H1 (cell line): ENCODE data around the gene PDIA2.

Source experiments
- CEBPB ChIP-seq: IDR thresholded peaks from 2 replicates; pipeline ENCODE4 v1.6.1; 2012; ENCODE audit warnings: low read depth, low read length
- GTF2F1 ChIP-seq: IDR thresholded peaks from 2 replicates; pipeline ENCODE4 v1.6.1; 2012; ENCODE audit warnings: low read depth, low read length, improper control_type of control experiment, borderline replicate concordance
- POLR2AphosphoS5 ChIP-seq: IDR thresholded peaks from 2 replicates; pipeline ENCODE4 v1.6.1; 2011; ENCODE audit warnings: low read depth, low read length
- POU5F1 ChIP-seq: IDR thresholded peaks from 2 replicates; pipeline ENCODE4 v1.6.1; 2011; ENCODE audit warnings: low read depth, mild to moderate bottlenecking, low read length, moderate library complexity
- TF ChIP-seq, protein P1 (sequence below), 3 experiments: IDR thresholded peaks; 1 replicate in 2 of 3; 2 replicates in 1 of 3; pipeline versions ENCODE4 v1.5.1 to v1.6.1; 2011; ENCODE audit warnings: low read length in 3 of 3, mild to moderate bottlenecking in 3 of 3, inconsistent platforms in 2 of 3, low read depth in 1 of 3, moderate library complexity in 1 of 3; ENCODE audit not compliant: insufficient read depth in 1 of 3; ENCODE audit errors: control extremely low read depth in 1 of 3

DNA sequence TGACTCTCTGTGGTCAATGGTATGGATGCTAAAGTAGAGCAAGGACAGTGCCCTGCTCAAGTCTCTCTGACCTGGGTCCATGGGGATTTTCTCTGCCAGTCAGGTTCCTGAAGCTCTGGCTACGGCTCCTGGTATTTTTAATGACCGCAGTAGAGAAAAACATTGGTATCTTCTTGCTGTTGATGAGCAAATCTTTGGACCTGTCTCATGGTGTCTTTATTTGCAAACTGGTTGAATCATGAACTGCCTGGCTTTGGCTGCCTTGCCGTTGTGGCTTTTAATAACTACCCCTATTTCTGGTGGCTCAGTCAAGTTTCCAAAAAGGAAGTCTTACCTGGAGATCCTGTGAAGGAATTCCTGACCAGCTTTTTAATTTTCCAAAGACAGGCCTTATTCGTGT is 39.6 kb upstream of the PDIA2 start:
- no peak for TF ChIP-seq POU5F1
- TF ChIP-seq, protein P1, sequence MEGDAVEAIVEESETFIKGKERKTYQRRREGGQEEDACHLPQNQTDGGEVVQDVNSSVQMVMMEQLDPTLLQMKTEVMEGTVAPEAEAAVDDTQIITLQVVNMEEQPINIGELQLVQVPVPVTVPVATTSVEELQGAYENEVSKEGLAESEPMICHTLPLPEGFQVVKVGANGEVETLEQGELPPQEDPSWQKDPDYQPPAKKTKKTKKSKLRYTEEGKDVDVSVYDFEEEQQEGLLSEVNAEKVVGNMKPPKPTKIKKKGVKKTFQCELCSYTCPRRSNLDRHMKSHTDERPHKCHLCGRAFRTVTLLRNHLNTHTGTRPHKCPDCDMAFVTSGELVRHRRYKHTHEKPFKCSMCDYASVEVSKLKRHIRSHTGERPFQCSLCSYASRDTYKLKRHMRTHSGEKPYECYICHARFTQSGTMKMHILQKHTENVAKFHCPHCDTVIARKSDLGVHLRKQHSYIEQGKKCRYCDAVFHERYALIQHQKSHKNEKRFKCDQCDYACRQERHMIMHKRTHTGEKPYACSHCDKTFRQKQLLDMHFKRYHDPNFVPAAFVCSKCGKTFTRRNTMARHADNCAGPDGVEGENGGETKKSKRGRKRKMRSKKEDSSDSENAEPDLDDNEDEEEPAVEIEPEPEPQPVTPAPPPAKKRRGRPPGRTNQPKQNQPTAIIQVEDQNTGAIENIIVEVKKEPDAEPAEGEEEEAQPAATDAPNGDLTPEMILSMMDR (IDR thresholded peaks at IDR 0.05; ENCODE audit: control extremely low read depth in 1 of 3, insufficient read depth in 1 of 3, low read depth in 1 of 3, low read length in 3 of 3): no peak
- no peak for TF ChIP-seq POLR2AphosphoS5
- TF ChIP-seq GTF2F1: no peak
- TF ChIP-seq CEBPB: no peak
